RKO (cell line): ENCODE data around the gene MFGE8.

Source experiments
- DNase-seq: peaks from one replicate; pipeline ENCODE4 v3.0.0-alpha.2; 2016; ENCODE audit warnings: low spot score

Gene MFGE8

DNA sequence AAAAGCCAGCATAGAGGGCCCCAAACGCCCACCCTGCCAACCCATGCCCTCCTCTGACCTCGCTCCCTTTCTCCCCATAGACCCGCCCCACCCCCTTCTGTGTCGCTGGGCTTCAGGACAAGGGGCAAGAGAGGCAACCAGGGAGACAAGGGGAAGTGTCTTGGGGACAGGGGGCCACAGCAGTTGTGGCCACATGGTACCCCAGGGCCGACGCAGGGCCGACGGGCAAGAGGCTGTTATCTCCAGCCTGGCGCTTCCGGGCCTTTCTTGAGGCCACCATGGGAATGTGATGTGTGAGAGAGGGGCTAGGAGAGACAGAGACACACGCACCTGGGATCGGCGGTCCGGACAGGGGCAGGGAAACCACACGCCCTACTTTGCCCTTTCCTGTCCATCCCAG, 14.4 kb downstream of the MFGE8 start:
- no peak for DNase-seq

DNA sequence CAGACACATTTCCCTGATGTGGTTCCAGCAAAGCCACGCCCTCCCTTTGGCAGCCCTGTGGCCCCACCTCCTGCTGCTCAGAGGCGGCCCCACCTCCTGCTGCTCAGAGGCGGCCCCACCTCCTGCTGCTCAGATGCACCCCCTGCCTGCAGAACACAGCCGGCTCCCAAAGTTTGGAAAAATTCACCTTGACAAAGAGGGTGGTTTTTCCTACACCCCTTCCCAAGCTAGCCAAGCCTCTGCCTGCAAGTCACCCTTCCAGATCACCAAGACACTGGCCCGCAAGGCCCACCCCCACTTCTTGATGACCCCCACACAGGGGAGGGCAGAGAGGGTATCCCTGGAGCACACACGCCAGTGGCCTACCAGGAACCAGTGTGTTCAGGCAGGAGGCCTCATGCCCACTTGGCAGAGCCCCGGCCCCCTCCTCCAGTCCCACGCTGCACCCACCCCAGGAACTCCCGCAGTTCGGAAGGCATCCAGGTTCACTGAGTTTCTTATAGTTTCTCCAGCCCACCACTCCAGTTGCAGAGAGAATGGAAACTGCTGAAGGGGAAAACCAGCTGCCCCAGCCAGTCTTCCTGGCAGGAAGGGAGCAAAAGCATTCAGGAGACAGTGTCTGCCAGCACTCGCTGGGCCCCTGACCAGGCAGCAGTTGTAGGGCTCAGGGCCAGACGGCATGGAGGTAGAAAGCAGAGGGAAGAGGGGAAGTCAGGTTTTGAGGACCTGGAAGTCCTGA, 15.6 kb downstream of the MFGE8 start:
- peak; percentile 71 for DNase-seq

DNA sequence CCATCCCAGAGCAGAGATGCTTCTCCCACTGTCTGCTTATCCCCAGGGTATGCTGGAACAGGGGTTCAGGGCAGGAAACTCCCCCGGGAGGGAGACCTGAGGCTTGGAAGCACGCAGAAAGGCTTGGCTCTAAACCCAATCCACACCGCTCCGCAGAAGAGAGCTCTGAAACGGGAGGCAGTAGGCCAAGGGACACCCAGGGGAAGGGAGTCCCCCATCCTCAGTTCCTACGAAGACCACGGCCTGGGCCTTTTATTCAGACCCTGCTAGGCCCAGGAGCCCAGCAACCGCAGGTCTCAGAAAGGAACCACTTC, 16.1 kb downstream of the MFGE8 start:
- no peak for DNase-seq

- DNase-seq: no peak
Observed at GRCh38 chr15:88896333-88897033, 16.7 kb downstream of the MFGE8 start.

GRCh38 chr15:88894819-88895767, 18.1 kb downstream of the MFGE8 start, which contains the start of gene HAPLN3:
TSS of gene HAPLN3 (minus strand) at chr15:88895544. CDS start at chr15:88887298, 8,246 bp downstream.
- DNase-seq: no peak

GRCh38 chr15:88894348-88894818, 18.8 kb downstream of the MFGE8 start:
- no peak for DNase-seq

GRCh38 chr15:88891540-88892254, 21.5 kb downstream of the MFGE8 start:
- DNase-seq: no peak

GRCh38 chr15:88890495-88890894, 22.7 kb downstream of the MFGE8 start:
- DNase-seq: no peak

- no peak for DNase-seq
Observed at GRCh38 chr15:88888719-88889118, 24.5 kb downstream of the MFGE8 start.

GRCh38 chr15:88887068-88887580, 26.1 kb downstream of the MFGE8 start:
- no peak for DNase-seq

DNA sequence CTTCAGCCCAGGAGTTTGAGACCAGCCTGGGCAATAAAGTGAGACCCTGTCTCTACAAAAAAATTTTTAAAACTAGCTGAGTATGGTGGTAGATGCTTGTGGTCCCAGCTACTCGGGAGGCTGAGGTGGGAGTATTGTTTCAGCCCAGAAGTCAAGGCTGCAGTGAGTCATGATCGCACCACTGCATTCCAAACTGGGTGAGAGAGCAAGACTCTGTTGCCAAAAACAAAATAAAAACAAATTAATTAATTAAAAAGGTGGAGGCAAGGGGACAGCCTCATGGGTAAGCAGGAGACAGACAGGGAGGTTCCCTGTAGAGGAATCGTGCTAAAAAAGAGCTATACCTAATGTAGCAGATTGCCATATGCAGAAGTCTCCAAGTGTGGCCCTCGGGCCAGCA, 30.4 kb downstream of the MFGE8 start:
- no peak for DNase-seq

DNA sequence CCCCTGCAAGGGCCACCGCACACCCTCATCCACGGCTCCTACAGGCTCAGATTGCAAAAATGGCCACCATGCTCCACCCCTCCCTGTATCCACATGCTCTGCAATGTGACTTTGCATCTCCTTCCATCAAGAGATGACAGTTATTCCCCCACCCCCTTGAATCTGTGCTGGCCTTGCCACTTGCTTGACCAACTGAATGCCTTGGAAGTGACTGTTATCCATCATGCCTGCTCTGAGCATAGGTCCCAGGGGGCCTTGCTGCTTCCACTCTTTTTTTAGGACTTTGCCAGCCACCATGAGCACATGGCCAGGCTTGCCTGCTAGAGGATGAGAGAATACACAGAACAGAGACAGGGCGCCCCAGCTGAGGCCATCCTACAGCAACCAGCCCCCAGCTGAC, 31.4 kb downstream of the MFGE8 start:
- no peak for DNase-seq

DNA sequence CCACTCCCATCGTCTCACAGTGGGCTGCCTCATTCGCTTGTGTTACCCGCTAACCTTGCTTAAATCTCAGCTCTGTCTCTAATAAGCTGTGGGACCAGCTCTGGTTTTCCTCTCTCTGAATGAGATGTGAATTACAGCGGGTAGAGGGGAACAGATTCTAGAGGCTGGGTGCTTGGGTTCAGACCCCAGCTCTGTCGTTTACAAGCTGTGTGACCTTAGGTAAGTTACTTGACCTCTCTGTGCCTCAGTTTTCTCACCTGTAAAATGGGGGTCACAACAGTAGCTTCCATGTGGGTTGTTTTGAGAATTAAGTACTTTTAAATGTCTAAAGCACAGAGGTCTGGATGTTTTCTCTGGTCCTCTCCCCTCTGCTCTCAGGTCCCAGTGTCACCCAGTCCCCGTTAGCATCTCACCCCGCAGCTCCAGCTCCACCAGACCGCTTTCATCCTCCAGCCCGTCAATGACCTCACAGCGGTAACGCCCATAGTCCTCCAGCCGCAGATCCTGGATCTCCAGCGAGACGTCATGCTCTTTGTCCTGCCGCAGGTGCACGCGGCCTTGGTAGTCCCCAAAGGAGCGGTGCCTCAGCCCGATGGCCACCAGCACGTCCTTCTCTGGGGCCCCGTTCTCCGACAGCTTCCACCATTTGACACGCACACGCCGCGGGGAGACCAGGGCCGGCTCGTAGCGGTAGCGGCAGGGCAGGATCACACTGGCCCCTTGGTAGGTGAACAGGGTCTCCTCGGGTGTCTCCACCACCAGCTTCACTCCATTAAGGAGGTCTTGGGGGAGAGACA, 32.0 kb downstream of the MFGE8 start:
- no peak for DNase-seq

DNA sequence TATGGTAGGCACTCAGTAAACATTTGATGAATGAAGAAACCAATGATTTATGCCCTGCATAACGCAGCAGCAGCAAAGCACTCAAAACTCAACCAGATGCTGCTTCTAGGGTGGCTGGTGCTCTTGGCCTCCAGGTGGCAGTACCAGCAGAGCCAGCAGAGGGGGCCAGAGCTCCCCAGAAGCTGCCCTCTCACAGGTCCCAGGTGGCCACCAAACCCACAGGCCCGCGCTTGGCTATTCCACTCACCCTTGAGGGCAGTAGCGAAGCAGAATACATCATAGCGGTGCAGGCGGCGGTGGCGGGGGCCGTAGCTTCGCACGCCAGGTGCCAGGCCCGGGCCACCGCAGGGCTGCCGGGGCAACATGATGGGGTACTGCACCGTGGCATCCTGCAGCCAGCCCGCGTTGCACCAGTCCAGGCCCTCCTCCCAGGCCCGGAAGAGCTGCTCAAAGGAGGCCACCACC, 34.4 kb downstream of the MFGE8 start:
- DNase-seq: peak; percentile 42

GRCh38 chr15:88877906-88878305, 35.3 kb downstream of the MFGE8 start:
- no peak for DNase-seq

- no peak for DNase-seq
Observed at GRCh38 chr15:88877415-88877814, 35.8 kb downstream of the MFGE8 start.

GRCh38 chr15:88876573-88876972, 36.6 kb downstream of the MFGE8 start:
- no peak for DNase-seq

DNA sequence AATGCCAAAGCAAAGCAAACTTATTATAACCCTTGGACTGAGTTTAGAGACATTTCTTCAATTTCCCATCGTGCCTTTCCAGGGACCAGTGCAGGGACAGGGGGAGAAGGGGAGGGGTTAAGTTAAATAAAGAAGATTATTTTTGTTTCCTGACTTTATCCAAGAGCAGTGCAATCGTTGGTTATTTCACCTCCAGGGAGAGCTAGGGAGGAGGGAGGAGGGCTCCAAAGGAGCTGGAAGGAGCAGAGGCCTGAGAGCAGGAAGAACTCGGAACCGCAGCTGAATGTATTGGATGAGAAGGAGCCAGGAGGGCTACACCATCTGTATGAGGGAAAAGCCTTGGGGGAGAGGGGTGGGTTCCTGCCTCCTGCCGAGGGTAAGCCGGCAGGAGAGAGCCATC, 38.5 kb downstream of the MFGE8 start:
- no peak for DNase-seq

DNA sequence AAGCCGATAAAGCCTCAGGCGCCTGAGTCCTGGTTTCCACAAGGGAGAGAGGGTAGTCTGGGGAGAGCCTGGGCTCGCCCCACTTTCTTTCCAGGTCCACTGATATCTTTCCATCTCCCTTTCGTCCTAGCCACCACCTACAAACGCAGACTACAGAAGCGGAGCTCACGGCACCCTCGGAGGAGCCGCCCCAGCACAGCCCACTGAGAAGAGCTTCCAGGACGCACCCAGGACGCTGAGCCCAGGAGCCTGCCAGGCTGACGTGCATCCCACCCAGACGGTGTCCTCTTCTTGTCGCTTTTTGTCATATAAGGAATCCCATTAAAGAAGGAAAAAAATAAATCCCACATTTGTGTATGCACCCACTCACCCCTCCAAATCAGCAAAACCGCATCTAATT, 38.9 kb downstream of the MFGE8 start:
- no peak for DNase-seq

- DNase-seq: no peak
Observed at GRCh38 chr15:88873786-88874185, 39.4 kb downstream of the MFGE8 start.

- no peak for DNase-seq
Observed at GRCh38 chr15:88872706-88873105, 40.5 kb downstream of the MFGE8 start.
